Measurements from ENCODE around the gene OXA1L.

DNA sequence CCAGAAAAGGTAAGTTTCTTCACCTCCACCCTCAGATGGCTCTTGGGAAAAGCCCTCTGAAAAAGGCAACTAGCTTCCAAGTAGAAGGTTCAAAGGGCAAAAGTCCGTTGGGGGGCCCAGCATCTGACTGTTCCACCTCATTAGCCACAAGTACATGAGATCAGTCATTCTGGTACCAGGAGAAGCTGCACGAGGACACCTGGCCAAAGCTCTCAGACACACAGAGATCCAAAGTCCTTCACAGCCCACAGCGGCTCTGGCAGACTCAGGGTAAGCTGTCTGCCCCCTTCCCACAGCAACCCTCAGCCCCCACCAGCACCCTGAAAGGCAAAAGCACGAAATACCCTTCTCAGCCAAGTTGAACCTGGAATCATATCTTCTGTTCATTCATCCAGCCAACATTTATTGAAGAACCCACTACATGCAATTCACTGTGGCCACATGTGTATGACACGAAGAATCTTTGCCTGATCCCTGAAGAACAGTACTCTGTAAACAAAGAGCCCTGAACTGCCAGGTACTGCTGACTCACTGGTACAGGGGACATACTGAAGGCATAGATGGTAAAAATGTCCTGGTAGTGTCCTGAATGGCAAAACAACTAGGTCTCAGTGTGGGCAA lies 29.7 kb downstream of the OXA1L start:
- TF ChIP-seq, protein P1, sequence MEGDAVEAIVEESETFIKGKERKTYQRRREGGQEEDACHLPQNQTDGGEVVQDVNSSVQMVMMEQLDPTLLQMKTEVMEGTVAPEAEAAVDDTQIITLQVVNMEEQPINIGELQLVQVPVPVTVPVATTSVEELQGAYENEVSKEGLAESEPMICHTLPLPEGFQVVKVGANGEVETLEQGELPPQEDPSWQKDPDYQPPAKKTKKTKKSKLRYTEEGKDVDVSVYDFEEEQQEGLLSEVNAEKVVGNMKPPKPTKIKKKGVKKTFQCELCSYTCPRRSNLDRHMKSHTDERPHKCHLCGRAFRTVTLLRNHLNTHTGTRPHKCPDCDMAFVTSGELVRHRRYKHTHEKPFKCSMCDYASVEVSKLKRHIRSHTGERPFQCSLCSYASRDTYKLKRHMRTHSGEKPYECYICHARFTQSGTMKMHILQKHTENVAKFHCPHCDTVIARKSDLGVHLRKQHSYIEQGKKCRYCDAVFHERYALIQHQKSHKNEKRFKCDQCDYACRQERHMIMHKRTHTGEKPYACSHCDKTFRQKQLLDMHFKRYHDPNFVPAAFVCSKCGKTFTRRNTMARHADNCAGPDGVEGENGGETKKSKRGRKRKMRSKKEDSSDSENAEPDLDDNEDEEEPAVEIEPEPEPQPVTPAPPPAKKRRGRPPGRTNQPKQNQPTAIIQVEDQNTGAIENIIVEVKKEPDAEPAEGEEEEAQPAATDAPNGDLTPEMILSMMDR (IDR thresholded peaks at IDR 0.05), result no peak
- no peak for TF ChIP-seq POLR2A (IDR thresholded peaks at IDR 0.05)
